Testis (tissue), 3 donors: Measurements from ENCODE around the gene NUDC. TPM values are rescaled to one million over a fixed set of nuclear protein-coding genes. Genes with fewer than 3 reads are reported as not detected.
A peak's percentile ranks its signal among the peaks of the same experiment; 100 is the strongest.

Source experiments
- DNase-seq: peaks from one replicate; pipeline ENCODE4 v3.0.0-alpha.2; 2019
- H3K27ac ChIP-seq, 2 donors: fragments of 200-600 bp; sonication (generic); one replicate each; pipeline ENCODE4 v1.5.1; 2019
- H3K27me3 ChIP-seq: fragments of 200-600 bp; sonication (generic); one replicate; pipeline ENCODE4 v1.5.1; 2019
- H3K36me3 ChIP-seq: fragments of 200-600 bp; sonication (generic); one replicate; pipeline ENCODE4 v1.5.1; 2017; ENCODE audit warnings: low read depth; ENCODE audit errors: missing control alignments
- H3K4me1 ChIP-seq: fragments of 200-600 bp; sonication (generic); one replicate; pipeline ENCODE4 v1.5.1; 2019
- H3K4me3 ChIP-seq, 2 donors: fragments of 200-600 bp; sonication (generic); one replicate each; pipeline ENCODE4 v1.5.1; 2017 to 2019
- H3K9me3 ChIP-seq: fragments of 200-600 bp; sonication (generic); one replicate; pipeline ENCODE4 v1.5.1; 2017
- CTCF ChIP-seq, 3 experiments: fragments of 450-650 bp in 2 of 3; fragments of 200-600 bp in 1 of 3; sonication (generic) in 1 of 3; IDR thresholded peaks; one replicate each; pipeline ENCODE4 v1.5.1; 2016 to 2019; ENCODE audit warnings: antibody characterized with exemption in 3 of 3, mild to moderate bottlenecking in 2 of 3, moderate library complexity in 1 of 3
- POLR2A ChIP-seq: fragments of 450-650 bp; IDR thresholded peaks from one replicate; pipeline ENCODE4 v1.6.1; 2017; ENCODE audit warnings: antibody characterized with exemption, mild to moderate bottlenecking, moderate library complexity
- WGBS, 2 donors: methylation state at CpG; one replicate each; pipeline ENCODE4 v1.1.5; 2018; 5-methylcytosine and 5-hydroxymethylcytosine counted together
- intact Hi-C: fragments of 100-400 bp; cut with DNase I; formaldehyde crosslinking; loops from one replicate; pipeline ENCODE4 v1.15.1; 2023; ENCODE audit warnings: low total_unique reads
- polyA plus RNA-seq: library from polyadenylated mRNA; stranded (reverse); fragments of 350-450 nt; fragmentation: Illumina TruSeq; extraction: RNeasy Lipid Tissue Mini Kit (QIAGEN cat#74804); gene quantifications from one replicate; pipeline ENCODE4 v1.2.3, GENCODE V29; 2014; ENCODE audit warnings: low read depth, low replicate concordance; ENCODE audit not compliant: insufficient read depth
- total RNA-seq, 2 donors: library from RNA; depleted of rRNA; stranded (reverse); fragments of >200 nt; gene quantifications; one replicate each; pipeline ENCODE4 v1.2.3, GENCODE V29; 2016

The NUDC gene
- total and polyA plus RNA-seq, 3 donors from 2014 or later, result 78.9 to 153 (median 95.0) TPM

GRCh38 chr1:26890467-26890796 lies 31.1 kb upstream of the NUDC start:
- peak overlapping the region; percentile 93 to 99 for H3K4me3 ChIP-seq
- TF ChIP-seq CTCF (IDR thresholded peaks at IDR 0.05) (no peak), POLR2A (no peak)
- peaks cover 3% of the 10 kb centered on the region for H3K4me1 ChIP-seq
- DNase-seq, result no peak
- intact Hi-C loops, result no loop called here
- 1 to 5% methylated on average over 12 of the region's 12 CpGs for WGBS, 2 donors
- no peaks in the 10 kb centered on the region for H3K36me3 ChIP-seq
- H3K27ac ChIP-seq, result peak overlapping the region; percentile 83 to 88
- H3K27me3 ChIP-seq, result no peaks in the 10 kb centered on the region
- no peaks in the 10 kb centered on the region for H3K9me3 ChIP-seq

- WGBS, 2 donors, result 88 to 91% methylated on average over 13 of the region's 13 CpGs
- intact Hi-C loops, result no loop called here
- TF ChIP-seq CTCF (IDR thresholded peaks at IDR 0.05) (no peak), POLR2A (no peak)
- Histone ChIP-seq H3K4me1 (peaks cover 7% of the 10 kb centered on the region), H3K9me3 (no peaks in the 10 kb centered on the region), H3K36me3 (no peaks in the 10 kb centered on the region), H3K4me3 (no peak overlapping the region), H3K27me3 (no peaks in the 10 kb centered on the region), H3K27ac (no peak overlapping the region)
- no peak for DNase-seq
These were observed 27.3 kb upstream of the NUDC start for GRCh38 chr1:26894263-26894662.

GRCh38 chr1:26897351-26897750 lies 24.2 kb upstream of the NUDC start:
- H3K27me3 ChIP-seq, result no peaks in the 10 kb centered on the region
- peaks cover 9% of the 10 kb centered on the region for H3K4me1 ChIP-seq
- DNase-seq, result no peak
- H3K27ac ChIP-seq, result no peak overlapping the region
- H3K9me3 ChIP-seq, result no peaks in the 10 kb centered on the region
- no peaks in the 10 kb centered on the region for H3K36me3 ChIP-seq
- H3K4me3 ChIP-seq, result no peak overlapping the region
- 80 to 91% methylated on average over 3 to 9 of the region's 9 CpGs for WGBS, 2 donors
- TF ChIP-seq POLR2A (no peak), CTCF (IDR thresholded peaks at IDR 0.05) (no peak)
- intact Hi-C loops, result no loop called here

GRCh38 chr1:26900001-26900814 lies 21.3 kb upstream of the NUDC start, which contains the start of gene GPATCH3:
Gene GPATCH3, minus strand, starts transcription at chr1:26900467. Its CDS starts 25 bp downstream, at chr1:26900442.
- Histone ChIP-seq H3K36me3 (no peaks in the 10 kb centered on the region), H3K4me3 (peak within 1 kb of the TSS; percentile 77 to 93), H3K9me3 (no peaks in the 10 kb centered on the region), H3K27ac (peak within 1 kb of the TSS; percentile 63 to 79), H3K4me1 (peaks cover 9% of the 10 kb centered on the region), H3K27me3 (no peaks in the 10 kb centered on the region)
- no peak for TF ChIP-seq CTCF (IDR thresholded peaks at IDR 0.05)
- TF ChIP-seq POLR2A, result no peak
- intact Hi-C loops, result no loop called here
- DNase-seq, result peak; percentile 95
- WGBS, 2 donors, result 0% methylated on average over 38 to 50 of the region's 50 CpGs
